GM19438 (cell line): ENCODE measurements around the gene NR6A1.

ENCODE experiments used
- ATAC-seq: cut with Tn5 transposase; IDR thresholded peaks from one replicate; pipeline ENCODE4 v1.9.1; 2021; ENCODE audit warnings: low read depth; ENCODE audit not compliant: unreplicated experiment

The NR6A1 gene

GRCh38 chr9:124771021-124771866, at the start of gene NR6A1:
Gene NR6A1, minus strand, starts transcription at chr9:124771311.
- ATAC-seq, result peak; percentile 82

- ATAC-seq, result no peak
Observed at GRCh38 chr9:124818431-124819281, 47.5 kb upstream of the NR6A1 start.

GRCh38 chr9:124815601-124816000, 44.5 kb upstream of the NR6A1 start:
- no peak for ATAC-seq

- no peak for ATAC-seq
Observed at GRCh38 chr9:124814164-124814535, 43.0 kb upstream of the NR6A1 start.

GRCh38 chr9:124813501-124814163, 42.5 kb upstream of the NR6A1 start:
- ATAC-seq, result no peak

- ATAC-seq, result no peak
Observed at GRCh38 chr9:124813041-124813440, 41.9 kb upstream of the NR6A1 start.

- no peak for ATAC-seq
Observed at GRCh38 chr9:124812441-124812876, 41.3 kb upstream of the NR6A1 start.

GRCh38 chr9:124810663-124811355, 39.7 kb upstream of the NR6A1 start:
- ATAC-seq, result no peak

- no peak for ATAC-seq
Observed at GRCh38 chr9:124809741-124810500, 38.8 kb upstream of the NR6A1 start.

GRCh38 chr9:124809211-124809610, 38.1 kb upstream of the NR6A1 start:
- no peak for ATAC-seq

GRCh38 chr9:124808246-124808956, 37.3 kb upstream of the NR6A1 start:
- no peak for ATAC-seq

- ATAC-seq, result no peak
Observed at GRCh38 chr9:124805186-124805585, 34.1 kb upstream of the NR6A1 start.

- no peak for ATAC-seq
Observed at GRCh38 chr9:124803911-124804310, 32.8 kb upstream of the NR6A1 start.

- no peak for ATAC-seq
Observed at GRCh38 chr9:124802426-124802825, 31.3 kb upstream of the NR6A1 start.

GRCh38 chr9:124801356-124801755, 30.2 kb upstream of the NR6A1 start:
- no peak for ATAC-seq

- ATAC-seq, result no peak
Observed at GRCh38 chr9:124800306-124801259, 29.5 kb upstream of the NR6A1 start.

GRCh38 chr9:124799274-124800006, 28.3 kb upstream of the NR6A1 start:
- no peak for ATAC-seq
